Endothelial cell of umbilical vein (primary cell): ENCODE measurements around the gene DNM2. TPM values are rescaled to one million over a fixed set of nuclear protein-coding genes. Genes with fewer than 3 reads are reported as not detected.

Experiments used
- BruUV-seq: library from RNA; stranded (reverse); fragments of 400-500 nt; replicated peaks from 2 replicates; lab custom pipeline; 2021; lab: Mats Ljungman, UMichigan
- CTCF ChIA-PET: fragments of 300-600, 350-600 bp; sonication (Branson Sonifier 250); formaldehyde crosslinking; loops from one replicate; lab custom pipeline; 2021; ENCODE audit warnings: antibody characterized with exemption, inconsistent platforms; lab: Charles Lee
- POLR2A ChIA-PET: fragments of 300-600, 350-600 bp; sonication (Branson Sonifier 250); formaldehyde crosslinking; loops from one replicate; lab custom pipeline; 2021; ENCODE audit warnings: antibody characterized with exemption, inconsistent platforms; lab: Charles Lee
- DNase-seq: peaks from one replicate; pipeline ENCODE4 v3.0.0-alpha.2; 2011; ENCODE audit warnings: low read depth, low spot score
- FAIRE-seq: peaks from 2 replicates; lab custom pipeline; 2011; peaks lifted over from hg19 to GRCh38; lab: Jason Lieb, UNC
- H2AFZ ChIP-seq: 2 replicates; pipeline ENCODE4 v1.6.0; 2012; ENCODE audit warnings: low read depth, low read length, control low read depth, inconsistent platforms
- H3K27ac ChIP-seq: 2 replicates; pipeline ENCODE4 v1.5.1; 2011; ENCODE audit warnings: low read depth, mild to moderate bottlenecking, control low read depth, low read length, moderate library complexity; ENCODE audit not compliant: insufficient read depth
- H3K27me3 ChIP-seq, 2 experiments: 2 replicates each; pipeline versions ENCODE4 v1.6.0 to v1.6.1; 2011; ENCODE audit warnings: low read length in 2 of 2, mixed read lengths in 1 of 2; ENCODE audit not compliant: control insufficient read depth in 2 of 2, insufficient read depth in 2 of 2
- H3K36me3 ChIP-seq, 2 experiments: 2 replicates in 1 of 2; 3 replicates in 1 of 2; pipeline ENCODE4 v1.5.1; 2011; ENCODE audit warnings: low read length in 2 of 2, mild to moderate bottlenecking in 1 of 2, moderate library complexity in 1 of 2; ENCODE audit not compliant: control insufficient read depth in 2 of 2, insufficient read depth in 2 of 2; ENCODE audit errors: extremely low read depth in 1 of 2
- H3K4me1 ChIP-seq: 3 replicates; pipeline ENCODE4 v1.5.1; 2011; ENCODE audit warnings: mild to moderate bottlenecking, low read length; ENCODE audit not compliant: control insufficient read depth, insufficient read depth; ENCODE audit errors: extremely low read depth
- H3K4me2 ChIP-seq: 2 replicates; pipeline ENCODE4 v1.6.1; 2011; ENCODE audit warnings: low read length, control low read depth, mixed read lengths; ENCODE audit not compliant: insufficient read depth
- H3K4me3 ChIP-seq, 3 experiments: fragments of 200-600 bp in 1 of 3; sonication (generic), shearing (Covaris generic) in 1 of 3; replicated peaks in 1 of 3; 2 replicates each; pipeline ENCODE4 v1.5.1; 2011 to 2016; ENCODE audit warnings: control low read depth in 3 of 3, low read length in 3 of 3, mild to moderate bottlenecking in 2 of 3, inconsistent platforms in 1 of 3, low read depth in 1 of 3, moderate library complexity in 1 of 3; ENCODE audit not compliant: insufficient read depth in 1 of 3
- H3K79me2 ChIP-seq: 2 replicates; pipeline ENCODE4 v1.6.0; 2012; ENCODE audit warnings: low read length, inconsistent platforms; ENCODE audit not compliant: control insufficient read depth, insufficient read depth
- H3K9ac ChIP-seq: replicated peaks from 2 replicates; pipeline ENCODE3; 2011; ENCODE audit warnings: low read length, control low read depth; ENCODE audit not compliant: insufficient read depth; ENCODE audit errors: extremely low read depth
- H3K9me1 ChIP-seq: replicated peaks from 3 replicates; pipeline ENCODE4 v1.6.0; 2011; ENCODE audit warnings: mild to moderate bottlenecking, low read length; ENCODE audit not compliant: control insufficient read depth, insufficient read depth; ENCODE audit errors: extremely low read depth
- H3K9me3 ChIP-seq: replicated peaks from 2 replicates; pipeline ENCODE4 v1.5.1; 2012; ENCODE audit warnings: low read length, inconsistent platforms; ENCODE audit not compliant: control insufficient read depth, insufficient read depth
- H4K20me1 ChIP-seq: replicated peaks from 2 replicates; pipeline ENCODE3; 2011; ENCODE audit warnings: mild to moderate bottlenecking, low read length; ENCODE audit not compliant: control insufficient read depth, insufficient read depth; ENCODE audit errors: extremely low read depth
- EZH2 ChIP-seq: IDR thresholded peaks from 2 replicates; pipeline ENCODE4 v1.6.1; 2012; ENCODE audit warnings: borderline replicate concordance, low read depth, mild to moderate bottlenecking, moderate library complexity, low read length, inconsistent platforms; ENCODE audit not compliant: severe bottlenecking
- FOS ChIP-seq: IDR thresholded peaks from 2 replicates; pipeline ENCODE4 v1.6.1; 2011; ENCODE audit warnings: mild to moderate bottlenecking, low read length, moderate library complexity, borderline replicate concordance; ENCODE audit not compliant: insufficient read depth
- GATA2 ChIP-seq: IDR thresholded peaks from 2 replicates; pipeline ENCODE4 v1.7.0; 2011; ENCODE audit warnings: low read depth, mild to moderate bottlenecking, moderate library complexity, mixed read lengths, low read length; ENCODE audit not compliant: insufficient read length, insufficient read depth
- JUN ChIP-seq: IDR thresholded peaks from 2 replicates; pipeline ENCODE4 v1.6.1; 2011; ENCODE audit warnings: borderline replicate concordance, low read depth; ENCODE audit not compliant: insufficient read length, insufficient read depth
- MYC ChIP-seq: IDR thresholded peaks from one replicate; pipeline ENCODE4 v1.6.1; 2011; ENCODE audit warnings: mild to moderate bottlenecking, low read depth, low read length
- POLR2A ChIP-seq: IDR thresholded peaks from 2 replicates; pipeline ENCODE4 v1.6.1; 2012; ENCODE audit warnings: low read depth, mild to moderate bottlenecking, control low read depth, low read length
- POLR2AphosphoS5 ChIP-seq: IDR thresholded peaks from 2 replicates; pipeline ENCODE4 v1.6.1; 2012; ENCODE audit warnings: low read depth, mild to moderate bottlenecking, control low read depth, low read length, moderate library complexity; ENCODE audit not compliant: insufficient read depth
- dilution Hi-C: fragments of 300-500 bp; cut with MboI; formaldehyde crosslinking; loops from one replicate; pipeline ENCODE4 v1.15.0; 2019; ENCODE audit warnings: low sequenced_read_pairs; ENCODE audit not compliant: extremely low pct_ligation_motif_present
- intact Hi-C: fragments of 100-400 bp; cut with micrococcal nuclease; formaldehyde crosslinking; loops from one replicate; pipeline ENCODE4 v1.10.0; 2022
- polyA plus RNA-seq, 4 experiments: library from polyadenylated mRNA; depleted of rRNA in 3 of 4; stranded (reverse) in 3 of 4; unstranded in 1 of 4; fragments of >200 nt; gene quantifications; 2 replicates each; pipeline versions ENCODE4 v1.2.1 to v1.2.3, GENCODE V29; 2011 to 2012; ENCODE audit warnings: missing spikeins in 1 of 4
- total RNA-seq: library from RNA; stranded (reverse); gene quantifications from 2 replicates; pipeline ENCODE4 v1.2.3, GENCODE V29; 2021
- TF ChIP-seq, protein P1 (sequence below): IDR thresholded peaks from 2 replicates; pipeline ENCODE4 v1.6.1; 2011; ENCODE audit not compliant: insufficient read depth, insufficient read length
- TF ChIP-seq, protein P2 (sequence below), 2 donors: IDR thresholded peaks; 1 replicate in 1 of 2; 2 replicates in 1 of 2; pipeline ENCODE4 v1.5.1; 2011; ENCODE audit warnings: low read length in 2 of 2, mild to moderate bottlenecking in 2 of 2, moderate library complexity in 2 of 2, control low read depth in 1 of 2, inconsistent platforms in 1 of 2, low read depth in 1 of 2; ENCODE audit not compliant: insufficient read depth in 1 of 2; ENCODE audit errors: extremely low read depth in 1 of 2

The DNM2 gene
- total and polyA plus RNA-seq, 2 donors (not counting 3 experiments of a cell fraction or from before 2014, with no cell fraction given) = 81.8 to 175 TPM

DNA sequence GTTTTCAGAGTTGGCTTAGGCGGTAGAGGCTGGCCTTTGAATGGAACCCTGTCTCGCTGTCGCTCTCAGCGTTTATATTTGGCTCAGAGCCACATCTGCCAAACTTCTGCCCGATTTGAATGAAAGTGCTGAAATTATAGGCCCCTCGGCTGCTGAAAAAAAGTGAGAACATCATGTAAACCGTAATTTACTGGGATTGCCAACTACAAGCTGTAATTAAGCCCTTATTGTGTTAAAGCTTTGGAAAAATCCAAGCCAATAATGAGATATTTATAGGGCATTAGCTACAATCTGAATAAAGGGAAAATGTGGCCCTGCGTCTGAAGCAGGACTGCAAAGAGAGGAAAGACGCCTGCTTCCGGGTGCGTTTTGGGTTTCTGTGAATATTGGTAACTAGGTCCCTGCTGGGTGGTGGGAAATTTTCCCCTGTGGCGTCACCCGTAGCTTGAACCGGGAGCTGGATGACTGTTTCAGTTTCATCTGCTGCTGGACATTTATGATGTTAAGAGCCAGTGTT, 9.9 kb downstream of the DNM2 start:
- H3K9me3 ChIP-seq = no peaks in the 10 kb centered on the region

More for the DNA sequence above, 9.9 kb downstream of the DNM2 start:
- Histone ChIP-seq H3K36me3 (peaks cover 0 to 1% of the 10 kb centered on the region in 2 experiments), H3K9ac (no peak overlapping the region), H3K27me3 (no peaks in the 10 kb centered on the region), H3K4me1 (no peaks in the 10 kb centered on the region), H3K4me2 (no peak overlapping the region), H3K9me1 (no peaks in the 10 kb centered on the region), H2AFZ (no peak overlapping the region), H4K20me1 (no peaks in the 10 kb centered on the region), H3K4me3 (no peak overlapping the region), H3K27ac (no peak overlapping the region), H3K79me2 (peaks cover 86% of the 10 kb centered on the region)
- no peak for DNase-seq
- FAIRE-seq = no peak
- no peak for TF ChIP-seq JUN
- TF ChIP-seq GATA2 = no peak
- TF ChIP-seq EZH2 = no peak
- TF ChIP-seq MYC = no peak
- no peak for TF ChIP-seq FOS
- no peak for TF ChIP-seq POLR2AphosphoS5
- TF ChIP-seq, protein P1, sequence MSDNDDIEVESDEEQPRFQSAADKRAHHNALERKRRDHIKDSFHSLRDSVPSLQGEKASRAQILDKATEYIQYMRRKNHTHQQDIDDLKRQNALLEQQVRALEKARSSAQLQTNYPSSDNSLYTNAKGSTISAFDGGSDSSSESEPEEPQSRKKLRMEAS = no peak
- no peak for TF ChIP-seq POLR2A
- TF ChIP-seq, protein P2, sequence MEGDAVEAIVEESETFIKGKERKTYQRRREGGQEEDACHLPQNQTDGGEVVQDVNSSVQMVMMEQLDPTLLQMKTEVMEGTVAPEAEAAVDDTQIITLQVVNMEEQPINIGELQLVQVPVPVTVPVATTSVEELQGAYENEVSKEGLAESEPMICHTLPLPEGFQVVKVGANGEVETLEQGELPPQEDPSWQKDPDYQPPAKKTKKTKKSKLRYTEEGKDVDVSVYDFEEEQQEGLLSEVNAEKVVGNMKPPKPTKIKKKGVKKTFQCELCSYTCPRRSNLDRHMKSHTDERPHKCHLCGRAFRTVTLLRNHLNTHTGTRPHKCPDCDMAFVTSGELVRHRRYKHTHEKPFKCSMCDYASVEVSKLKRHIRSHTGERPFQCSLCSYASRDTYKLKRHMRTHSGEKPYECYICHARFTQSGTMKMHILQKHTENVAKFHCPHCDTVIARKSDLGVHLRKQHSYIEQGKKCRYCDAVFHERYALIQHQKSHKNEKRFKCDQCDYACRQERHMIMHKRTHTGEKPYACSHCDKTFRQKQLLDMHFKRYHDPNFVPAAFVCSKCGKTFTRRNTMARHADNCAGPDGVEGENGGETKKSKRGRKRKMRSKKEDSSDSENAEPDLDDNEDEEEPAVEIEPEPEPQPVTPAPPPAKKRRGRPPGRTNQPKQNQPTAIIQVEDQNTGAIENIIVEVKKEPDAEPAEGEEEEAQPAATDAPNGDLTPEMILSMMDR (IDR thresholded peaks at IDR 0.05; ENCODE audit: extremely low read depth in 1 of 2, insufficient read depth in 1 of 2, low read depth in 1 of 2, low read length in 2 of 2) = no peak
- ChIA-PET POLR2A (interaction anchor here (0.9 kb wide), 1 partner anchor 67 kb away, joined by 3 read pairs; no protein-coding TSS in a partner anchor), CTCF (interaction anchor here (1.1 to 1.2 kb wide), 2 partner anchors 10 to 41 kb away, joined by 3 to 10 read pairs; partner anchors contain the start of gene DNM2)
- dilution Hi-C loops (no loop called here), intact Hi-C loops (no loop called here)
- no TSS peak for BruUV-seq
